ENCODE measurements around the gene GSTO2.

The GSTO2 gene

DNA sequence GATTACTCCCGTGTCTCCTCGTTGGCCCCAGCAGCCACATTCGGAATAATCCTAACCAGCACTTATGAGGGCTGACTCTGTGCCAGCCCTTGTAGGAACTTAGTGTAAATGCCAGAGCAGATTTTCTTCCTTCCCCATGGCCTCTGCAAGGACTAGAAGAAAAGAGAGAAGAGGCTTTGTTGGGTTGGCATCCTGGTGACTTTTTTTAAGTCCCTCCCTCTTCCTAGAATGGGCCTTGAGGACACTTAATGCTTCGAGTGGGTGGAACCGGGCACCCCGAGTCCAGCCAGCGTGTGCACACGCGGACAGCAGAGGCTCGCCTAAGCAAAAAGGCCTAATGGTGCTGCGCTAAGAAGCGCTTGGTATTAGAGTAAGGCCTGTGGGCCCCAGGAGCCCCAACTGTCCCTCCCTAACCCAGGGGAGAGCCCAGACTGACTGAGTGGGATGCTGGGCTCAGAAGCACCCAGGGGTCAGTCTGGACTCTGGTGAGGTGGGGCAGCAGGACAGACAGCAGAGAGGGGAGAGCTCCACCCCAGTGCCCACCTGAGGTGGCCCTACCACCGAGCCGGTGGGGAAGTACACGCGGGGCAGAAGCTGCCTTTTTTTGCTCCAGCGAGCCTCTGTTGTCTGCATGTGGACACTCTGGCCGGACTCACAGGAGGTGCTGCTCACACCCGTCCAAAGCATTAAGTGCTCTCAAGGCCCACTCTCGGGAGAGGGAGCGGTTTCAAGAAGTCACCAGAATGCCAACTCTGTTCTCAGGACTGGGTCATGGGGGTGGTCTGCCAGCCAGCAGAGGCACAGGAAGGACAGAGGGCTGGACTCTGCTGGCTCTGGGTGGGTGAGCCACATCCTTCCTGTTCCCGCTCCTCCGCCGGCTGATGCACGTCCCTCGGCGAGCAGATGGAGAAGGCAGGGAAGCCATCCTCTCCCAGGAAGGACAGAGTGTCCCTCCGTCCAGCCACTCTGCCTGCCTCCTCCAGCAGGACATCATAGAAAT, 56.8 kb downstream of the GSTO2 start:
- no peak for DNase-seq (ENCODE audit: low read depth in 2 of 2)

GRCh38 chr10:104326991-104327610, 58.1 kb downstream of the GSTO2 start:
- no peak for DNase-seq (ENCODE audit: low read depth in 2 of 2)

GRCh38 chr10:104327745-104328645, 59.0 kb downstream of the GSTO2 start:
- no peak for DNase-seq (ENCODE audit: low read depth in 2 of 2)

GRCh38 chr10:104328646-104328895, 59.6 kb downstream of the GSTO2 start:
- DNase-seq (ENCODE audit: low read depth in 2 of 2), result no peak

DNA sequence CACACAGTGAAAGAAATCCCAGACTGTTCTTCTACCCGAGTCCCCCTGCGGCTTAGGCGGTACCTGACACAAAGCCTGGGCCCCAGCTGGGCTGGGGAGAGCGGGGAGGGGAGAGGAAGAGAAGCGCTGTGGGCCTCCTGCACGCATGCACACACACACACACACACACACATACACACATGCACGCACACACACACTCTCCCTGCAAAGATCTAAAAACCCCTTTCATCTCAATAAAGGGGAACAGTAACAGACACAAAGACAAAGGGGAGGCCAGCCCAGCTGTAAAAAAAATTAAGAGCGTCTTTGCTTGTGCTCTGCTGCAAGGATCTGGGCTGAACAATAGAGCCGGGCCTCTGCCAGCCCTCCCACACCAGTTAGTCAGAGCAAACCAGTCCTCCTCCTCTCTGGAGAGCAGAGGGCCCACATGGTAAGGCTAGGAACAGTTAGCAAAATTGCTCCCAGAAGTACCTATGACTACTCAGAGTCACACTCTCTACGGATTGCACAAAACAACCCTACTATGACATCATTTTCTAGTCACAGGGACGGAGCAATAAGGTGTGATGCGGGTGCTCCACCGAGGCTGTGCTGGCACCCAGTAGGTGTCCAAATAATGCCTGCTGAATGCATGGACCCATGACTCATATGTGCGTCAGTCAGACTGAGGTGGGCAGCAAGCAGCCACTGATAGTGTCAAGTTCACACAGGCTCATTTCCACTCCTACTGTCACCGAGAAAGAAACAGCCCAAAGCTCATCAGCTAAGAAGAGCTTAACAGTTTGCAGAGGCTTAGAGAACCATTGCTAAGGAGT, 60.1 kb downstream of the GSTO2 start:
- peak; percentile 73 to 80 for DNase-seq (ENCODE audit: low read depth in 2 of 2)

- no peak for DNase-seq (ENCODE audit: low read depth in 2 of 2)
These were observed 60.8 kb downstream of the GSTO2 start for GRCh38 chr10:104329735-104330134.

- DNase-seq (ENCODE audit: low read depth in 2 of 2), result no peak
These were observed 61.5 kb downstream of the GSTO2 start for GRCh38 chr10:104330168-104331110.

- no peak for DNase-seq (ENCODE audit: low read depth in 2 of 2)
These were observed 62.3 kb downstream of the GSTO2 start for GRCh38 chr10:104331208-104331838.

DNA sequence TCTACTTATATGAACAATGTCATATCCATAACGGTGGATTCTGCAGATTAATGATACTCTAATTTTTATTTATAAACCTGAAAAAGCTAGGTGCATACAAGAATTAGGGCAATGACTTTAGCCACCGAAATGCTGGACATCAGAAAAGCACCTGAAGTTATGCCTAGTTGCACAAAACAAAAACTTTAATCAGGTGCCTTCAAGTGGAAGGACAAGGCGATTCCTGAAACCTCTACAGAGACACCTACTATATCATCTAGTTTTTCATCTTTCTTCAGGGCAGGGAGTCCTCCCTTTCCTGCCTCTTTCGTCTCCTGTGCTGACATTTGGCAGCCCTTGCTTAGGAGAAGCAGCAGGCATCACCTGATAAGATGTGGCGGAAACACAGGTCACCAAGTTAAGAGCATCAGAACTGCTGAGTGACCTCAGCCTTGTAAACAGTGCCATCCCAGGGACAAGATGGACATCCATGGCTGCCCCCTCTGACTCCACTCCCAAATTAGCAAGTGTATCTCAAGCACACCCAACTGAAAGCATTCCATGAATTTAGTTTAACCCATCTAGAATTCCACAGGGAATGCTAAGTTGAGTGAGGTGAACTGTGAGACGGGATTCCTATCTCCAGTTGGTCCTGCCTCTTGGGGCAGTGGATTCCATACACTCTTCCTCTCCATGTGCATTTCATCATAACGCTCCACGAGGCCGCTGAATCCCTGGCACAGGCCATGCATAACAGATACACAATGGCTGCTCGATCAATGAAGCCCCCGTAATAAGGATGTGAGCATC, 63.5 kb downstream of the GSTO2 start:
- DNase-seq (ENCODE audit: low read depth in 2 of 2), result no peak

DNA sequence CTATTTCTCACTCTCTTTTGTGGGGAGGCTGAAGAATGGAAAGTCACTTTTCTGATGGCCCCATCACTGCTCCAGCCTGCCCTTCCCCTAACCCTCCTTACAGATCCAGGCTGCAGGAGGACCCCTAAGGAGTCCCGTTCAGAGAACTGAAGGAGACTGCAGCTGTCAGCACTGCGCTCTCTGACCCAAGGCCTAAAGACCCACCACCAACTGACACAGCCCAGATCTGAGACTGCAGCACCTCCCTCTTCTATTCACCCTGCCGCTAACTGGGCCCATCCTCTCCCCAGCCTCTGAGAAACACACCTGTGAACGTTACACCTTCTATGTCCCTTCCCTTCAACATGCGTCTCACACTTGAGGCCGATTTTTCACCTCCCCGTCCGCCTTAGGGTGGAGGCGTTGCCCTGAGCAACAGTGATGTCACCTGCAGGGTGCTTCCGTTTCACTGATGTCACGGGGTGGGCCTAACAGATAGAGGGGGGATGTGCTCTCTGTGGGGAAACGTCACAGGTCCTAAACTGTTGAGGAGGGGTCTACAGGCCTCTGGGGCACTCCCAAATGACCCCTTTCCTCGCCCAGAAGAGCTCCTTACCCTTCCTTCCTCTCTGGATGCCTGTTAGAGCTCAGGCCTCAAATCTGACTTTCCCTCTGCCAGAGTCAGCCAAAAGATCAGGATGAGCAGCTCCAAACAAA, 64.2 kb downstream of the GSTO2 start:
- no peak for DNase-seq (ENCODE audit: low read depth in 2 of 2)

- DNase-seq (ENCODE audit: low read depth in 2 of 2), result no peak
These were observed 64.9 kb downstream of the GSTO2 start for GRCh38 chr10:104333728-104334373.

DNA sequence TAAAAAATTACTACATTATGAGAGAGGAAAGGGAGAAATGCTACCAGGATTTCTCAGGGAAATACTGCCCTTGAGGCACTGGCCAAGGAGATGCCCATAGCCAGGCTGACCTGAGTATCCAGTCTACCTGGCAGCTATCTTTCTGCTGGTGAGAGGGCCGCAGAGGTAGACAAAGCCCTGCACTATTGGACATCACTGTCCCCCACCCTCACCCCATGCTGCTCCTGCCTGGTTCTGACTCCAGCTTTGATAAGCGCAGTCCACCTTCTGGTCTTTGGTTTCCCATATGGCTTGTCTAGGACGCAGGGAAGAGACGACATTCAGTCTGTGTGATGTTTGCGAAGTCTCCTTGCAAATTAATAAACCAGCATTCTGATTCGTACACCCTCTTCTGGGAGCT, 65.6 kb downstream of the GSTO2 start:
- no peak for DNase-seq (ENCODE audit: low read depth in 2 of 2)

DNA sequence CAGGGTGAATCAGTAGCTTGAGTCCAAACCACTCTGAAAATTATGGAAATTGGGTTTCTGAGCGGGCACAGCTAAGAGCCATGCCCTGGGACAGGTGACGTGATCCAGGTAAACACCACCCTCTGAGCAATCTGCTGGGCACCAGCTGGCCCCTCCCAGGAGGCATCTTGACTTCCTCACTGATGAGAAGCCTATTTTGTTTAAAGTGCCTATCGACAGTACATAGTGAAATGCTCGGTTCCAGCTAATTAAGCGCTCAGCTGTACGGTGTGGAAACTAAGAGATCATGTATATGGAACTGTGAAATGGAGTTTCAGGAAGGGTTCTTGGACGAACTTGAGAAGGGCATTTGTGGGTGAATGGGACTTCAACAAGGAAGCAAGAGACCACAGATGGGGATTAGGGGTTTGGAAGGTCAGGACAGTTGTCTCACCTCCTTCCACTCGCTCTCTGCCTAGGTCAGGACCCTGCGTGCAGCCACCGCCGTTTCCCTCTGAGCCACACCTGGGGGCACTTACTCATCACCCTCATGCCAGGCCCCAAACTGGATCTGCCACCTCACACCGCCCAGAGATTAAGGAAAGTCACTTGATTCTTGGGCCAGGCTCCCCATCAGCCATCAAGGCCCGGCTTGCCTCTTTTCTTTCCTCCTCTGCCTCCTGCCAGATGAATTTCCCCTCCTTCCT, 66.1 kb downstream of the GSTO2 start:
- no peak for DNase-seq (ENCODE audit: low read depth in 2 of 2)

GRCh38 chr10:104336821-104337467, 68.0 kb downstream of the GSTO2 start:
- DNase-seq (ENCODE audit: low read depth in 2 of 2), result no peak

DNA sequence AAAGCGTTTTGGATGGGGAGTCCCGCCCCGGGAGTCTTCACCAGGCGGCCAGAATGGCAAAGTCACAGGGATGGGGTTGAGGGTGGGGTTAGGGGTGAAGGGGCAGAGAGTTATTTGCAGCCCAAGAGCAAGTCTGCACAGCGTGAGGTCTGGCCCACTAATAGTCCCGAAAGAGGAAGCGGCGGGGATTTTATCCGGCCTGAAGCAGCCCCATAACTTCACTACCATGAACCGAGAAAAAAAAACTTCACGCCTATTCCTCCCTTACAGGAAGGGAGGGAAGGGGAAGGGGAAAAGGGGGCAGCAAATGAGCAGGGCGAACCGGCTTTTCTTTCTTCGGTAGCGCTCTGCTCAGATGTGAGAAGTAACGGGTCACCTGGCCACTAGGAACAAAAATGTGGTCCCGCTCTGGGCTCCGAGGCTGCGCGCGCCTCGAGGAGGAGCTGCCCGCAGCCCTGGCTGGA, 68.6 kb downstream of the GSTO2 start:
- DNase-seq (ENCODE audit: low read depth in 2 of 2), result no peak

DNA sequence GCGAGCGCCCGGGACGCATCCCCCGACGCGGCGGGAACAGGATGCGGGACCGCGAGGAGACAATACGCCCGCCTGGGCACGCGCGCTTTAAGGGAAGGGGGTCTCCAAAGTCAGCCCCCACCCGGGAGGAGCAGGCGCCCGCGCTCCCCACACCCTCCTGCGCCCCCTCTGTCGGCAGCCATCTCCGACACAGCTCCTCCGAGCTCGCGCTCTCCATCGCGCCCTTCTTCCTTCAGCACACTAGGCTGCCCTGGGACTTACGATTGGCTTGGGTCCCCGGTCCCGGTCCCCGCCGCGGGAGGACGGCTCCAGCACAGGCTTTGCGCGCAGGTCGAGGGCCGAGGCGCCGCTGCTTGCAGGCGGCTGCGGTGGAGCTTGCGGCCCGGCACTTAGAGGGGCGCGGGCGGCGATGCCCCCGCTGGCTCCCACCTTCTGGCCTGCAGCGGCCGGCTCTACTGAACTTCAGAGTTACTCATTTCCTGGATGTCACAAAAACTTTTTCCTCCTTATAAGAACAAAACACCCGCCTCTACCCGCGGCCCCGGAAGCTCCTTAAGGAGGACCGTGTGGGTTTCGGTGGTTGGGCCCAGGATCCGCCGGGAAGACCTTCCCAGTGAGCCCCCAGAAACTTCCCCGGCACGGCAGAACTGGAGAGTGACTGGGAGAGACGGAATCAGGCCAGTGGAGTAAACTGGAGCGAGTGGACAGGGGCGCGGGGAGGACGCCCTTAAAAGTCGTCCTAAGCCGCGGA, 69.2 kb downstream of the GSTO2 start, which contains the start of gene ITPRIP:
Gene ITPRIP (minus strand): TSS at position 481 of the 751 bp plus-strand sequence. CDS start 22,414 bp downstream, outside the sequence.
- DNase-seq (ENCODE audit: low read depth in 2 of 2), result peak; percentile 56 to 58

Data from stimulated activated CD4-positive, alpha-beta T cell treated with anti-CD3 and anti-CD28 coated beads, Interleukin-15, amount 100 ng/mL, for 48 hours (primary cell).